ENCODE measurements around the gene KCNK7.

KCNK7 gene

GRCh38 chr11:65552388-65552951 lies 43.1 kb downstream of the KCNK7 start:
- WGBS, 2 experiments (ENCODE audit: insufficient coverage in 2 of 2): 80 to 88% methylated on average over 6 to 9 of the region's 9 CpGs
- Histone ChIP-seq H3K4me1 (ENCODE audit: control insufficient read depth, insufficient read depth, low read length, poor library complexity, severe bottlenecking) (peaks cover 26% of the 10 kb centered on the region), H3K9me3 (ENCODE audit: control insufficient read depth, low read length) (no peaks in the 10 kb centered on the region), H3K27ac (ENCODE audit: low read depth, low read length, severe bottlenecking) (no peak overlapping the region), H3K4me3 (ENCODE audit: extremely low read depth, insufficient read depth, low read length, poor library complexity, severe bottlenecking) (no peak overlapping the region), H3K36me3 (ENCODE audit: control insufficient read depth, insufficient read depth, low read length) (no peaks in the 10 kb centered on the region)

DNA sequence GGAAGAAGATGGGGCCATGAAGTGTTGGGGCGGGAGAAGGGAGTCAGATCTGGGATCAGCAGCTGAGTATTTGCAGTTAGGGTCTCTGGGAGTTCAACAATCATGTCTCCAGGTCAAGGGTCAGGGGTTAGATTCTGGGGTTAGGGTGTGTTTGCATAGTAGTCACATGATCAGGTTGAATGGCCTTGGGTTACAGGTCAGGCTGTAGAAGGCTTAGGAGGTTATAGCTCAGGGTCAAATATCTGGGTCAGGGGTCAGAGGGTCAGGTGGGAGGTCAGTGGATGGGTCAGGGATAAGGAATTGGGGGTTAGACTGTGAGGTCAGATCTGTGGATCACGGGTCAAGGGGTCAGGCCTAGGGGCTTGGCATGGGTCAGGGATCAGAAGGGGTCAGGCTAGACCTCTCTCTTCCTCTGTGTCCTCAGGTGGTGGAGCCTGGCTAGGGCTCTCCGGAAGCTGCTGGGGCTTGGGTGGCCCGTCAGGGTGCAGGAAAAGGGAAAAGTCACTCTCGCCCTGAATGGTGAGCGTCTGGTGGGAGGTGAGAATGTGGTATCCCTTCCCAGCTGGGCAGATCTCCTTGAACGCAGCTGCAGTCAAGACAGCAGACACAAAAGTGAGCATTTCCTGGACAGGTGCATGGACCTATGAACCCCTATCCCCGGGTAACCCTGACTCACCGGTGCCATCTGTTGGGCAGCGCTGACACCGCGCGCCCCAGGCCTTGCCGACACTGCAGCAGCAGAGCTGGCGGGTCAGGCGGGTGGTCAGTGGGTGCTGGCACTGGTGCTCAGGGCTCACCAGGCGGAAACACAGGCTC lies 43.8 kb downstream of the KCNK7 start:
- Histone ChIP-seq H3K9me3 (ENCODE audit: control insufficient read depth, low read length) (no peaks in the 10 kb centered on the region), H3K4me1 (ENCODE audit: control insufficient read depth, insufficient read depth, low read length, poor library complexity, severe bottlenecking) (peaks cover 20% of the 10 kb centered on the region), H3K27ac (ENCODE audit: low read depth, low read length, severe bottlenecking) (no peak overlapping the region), H3K36me3 (ENCODE audit: control insufficient read depth, insufficient read depth, low read length) (no peaks in the 10 kb centered on the region), H3K4me3 (ENCODE audit: extremely low read depth, insufficient read depth, low read length, poor library complexity, severe bottlenecking) (no peak overlapping the region)
- 65 to 67% methylated on average over 16 to 17 of the region's 17 CpGs for WGBS, 2 experiments (ENCODE audit: insufficient coverage in 2 of 2)

DNA sequence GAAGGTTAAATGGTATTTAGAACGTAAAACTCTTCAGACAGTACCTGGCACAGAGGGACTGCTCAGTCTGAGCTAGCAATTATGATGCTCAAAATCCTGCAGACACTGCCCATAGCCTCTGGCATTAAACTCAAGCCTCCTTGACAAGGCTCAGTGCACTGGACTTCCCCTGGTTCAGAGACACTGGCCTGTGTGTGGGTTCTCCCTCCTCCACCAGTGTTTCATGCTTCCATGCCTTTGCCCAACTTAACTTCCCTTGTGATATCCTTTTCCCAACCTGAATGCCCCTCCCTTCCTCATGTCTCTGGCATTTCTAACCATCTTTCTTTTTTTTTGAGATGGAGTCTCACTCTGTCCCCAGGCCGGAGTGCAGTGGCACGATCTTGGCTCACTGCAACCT lies 46.5 kb downstream of the KCNK7 start:
- Histone ChIP-seq H3K4me3 (ENCODE audit: extremely low read depth, insufficient read depth, low read length, poor library complexity, severe bottlenecking) (no peak overlapping the region), H3K9me3 (ENCODE audit: control insufficient read depth, low read length) (no peaks in the 10 kb centered on the region), H3K4me1 (ENCODE audit: control insufficient read depth, insufficient read depth, low read length, poor library complexity, severe bottlenecking) (peaks cover 6% of the 10 kb centered on the region), H3K27ac (ENCODE audit: low read depth, low read length, severe bottlenecking) (no peak overlapping the region), H3K36me3 (ENCODE audit: control insufficient read depth, insufficient read depth, low read length) (no peaks in the 10 kb centered on the region)
- WGBS, 2 experiments (ENCODE audit: insufficient coverage in 2 of 2): 86 to 100% methylated on average over 1 of the region's 3 CpGs

- Histone ChIP-seq H3K4me3 (ENCODE audit: extremely low read depth, insufficient read depth, low read length, poor library complexity, severe bottlenecking) (no peak overlapping the region), H3K9me3 (ENCODE audit: control insufficient read depth, low read length) (no peaks in the 10 kb centered on the region), H3K27ac (ENCODE audit: low read depth, low read length, severe bottlenecking) (no peak overlapping the region), H3K36me3 (ENCODE audit: control insufficient read depth, insufficient read depth, low read length) (no peaks in the 10 kb centered on the region), H3K4me1 (ENCODE audit: control insufficient read depth, insufficient read depth, low read length, poor library complexity, severe bottlenecking) (no peaks in the 10 kb centered on the region)
- WGBS, 2 experiments (ENCODE audit: insufficient coverage in 2 of 2): 92 to 96% methylated on average over 3 of the region's 3 CpGs
These were observed 47.2 kb downstream of the KCNK7 start for GRCh38 chr11:65548395-65548794.

DNA sequence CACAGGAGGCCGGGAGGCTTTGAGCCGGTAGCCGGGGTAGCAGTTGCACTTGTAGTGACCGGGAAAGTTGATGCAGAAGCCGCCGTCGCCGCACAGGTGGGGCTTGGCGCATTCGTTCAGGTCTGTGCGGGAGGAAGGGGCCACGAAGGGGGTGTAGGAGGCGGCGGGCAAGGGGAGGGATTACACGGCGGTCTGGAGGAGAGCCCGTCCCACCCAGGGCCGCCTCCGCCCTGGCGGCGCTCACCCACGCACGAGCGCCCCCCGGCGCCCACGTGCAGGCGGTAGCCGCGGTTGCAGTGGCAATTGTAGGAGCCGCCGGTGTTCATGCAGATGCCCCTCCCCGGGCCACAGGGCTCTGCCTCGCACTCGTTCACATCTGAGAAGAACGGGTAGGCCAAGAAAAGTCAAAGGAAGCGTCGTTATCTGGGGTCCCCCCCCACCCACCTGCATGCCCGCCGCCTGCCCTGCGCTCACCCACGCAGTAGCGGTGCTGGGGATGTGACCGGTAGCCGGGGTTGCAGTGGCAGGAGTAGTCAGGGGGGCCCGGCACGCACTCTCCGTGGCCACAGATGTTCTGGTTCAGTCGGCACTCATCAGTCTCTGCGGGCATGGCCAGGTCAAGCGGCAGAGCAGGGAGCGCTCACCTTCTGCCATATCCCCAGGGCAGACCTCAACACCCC lies 48.0 kb downstream of the KCNK7 start:
- WGBS, 2 experiments (ENCODE audit: insufficient coverage in 2 of 2): 55 to 73% methylated on average over 35 to 46 of the region's 52 CpGs
- H3K4me3 ChIP-seq (ENCODE audit: extremely low read depth, insufficient read depth, low read length, poor library complexity, severe bottlenecking): no peak overlapping the region
- H3K9me3 ChIP-seq (ENCODE audit: control insufficient read depth, low read length): no peaks in the 10 kb centered on the region
- no peaks in the 10 kb centered on the region for H3K36me3 ChIP-seq (ENCODE audit: control insufficient read depth, insufficient read depth, low read length)
- no peaks in the 10 kb centered on the region for H3K4me1 ChIP-seq (ENCODE audit: control insufficient read depth, insufficient read depth, low read length, poor library complexity, severe bottlenecking)
- no peak overlapping the region for H3K27ac ChIP-seq (ENCODE audit: low read depth, low read length, severe bottlenecking)

- H3K4me1 ChIP-seq (ENCODE audit: control insufficient read depth, insufficient read depth, low read length, poor library complexity, severe bottlenecking): no peaks in the 10 kb centered on the region
- no peaks in the 10 kb centered on the region for H3K36me3 ChIP-seq (ENCODE audit: control insufficient read depth, insufficient read depth, low read length)
- WGBS, 2 experiments (ENCODE audit: insufficient coverage in 2 of 2): 5 to 7% methylated on average over 30 to 56 of the region's 64 CpGs
- H3K27ac ChIP-seq (ENCODE audit: low read depth, low read length, severe bottlenecking): no peak overlapping the region
- peak overlapping the region; percentile 18 for H3K4me3 ChIP-seq (ENCODE audit: extremely low read depth, insufficient read depth, low read length, poor library complexity, severe bottlenecking)
- H3K9me3 ChIP-seq (ENCODE audit: control insufficient read depth, low read length): no peaks in the 10 kb centered on the region
These were observed 49.2 kb downstream of the KCNK7 start for GRCh38 chr11:65546217-65546958.

DNA sequence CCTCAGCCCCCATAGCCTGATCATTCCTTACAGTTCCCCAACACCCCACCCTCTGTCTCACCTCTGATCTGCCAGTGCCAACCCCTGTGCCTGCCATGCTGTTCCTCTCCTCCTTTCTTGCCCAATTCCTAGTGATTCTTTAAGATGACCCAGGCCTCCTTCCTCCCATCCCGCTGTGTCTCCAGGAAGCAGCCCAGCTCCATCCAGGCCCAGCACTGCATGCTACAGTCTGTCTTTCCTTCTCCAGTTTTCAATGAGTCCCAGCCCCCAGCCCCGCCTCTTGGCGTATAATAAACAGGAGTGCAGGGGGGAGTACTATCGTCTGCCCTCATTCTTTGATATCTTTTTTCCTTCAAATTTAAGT lies 49.8 kb downstream of the KCNK7 start:
- Histone ChIP-seq H3K4me1 (ENCODE audit: control insufficient read depth, insufficient read depth, low read length, poor library complexity, severe bottlenecking) (no peaks in the 10 kb centered on the region), H3K4me3 (ENCODE audit: extremely low read depth, insufficient read depth, low read length, poor library complexity, severe bottlenecking) (no peak overlapping the region), H3K36me3 (ENCODE audit: control insufficient read depth, insufficient read depth, low read length) (no peaks in the 10 kb centered on the region), H3K27ac (ENCODE audit: low read depth, low read length, severe bottlenecking) (no peak overlapping the region), H3K9me3 (ENCODE audit: control insufficient read depth, low read length) (no peaks in the 10 kb centered on the region)
- 50 to 53% methylated on average over 1 to 3 of the region's 4 CpGs for WGBS, 2 experiments (ENCODE audit: insufficient coverage in 2 of 2)
